ENCODE results near the gene XNDC1N. TPM values are rescaled to one million over a fixed set of nuclear protein-coding genes. Genes with fewer than 3 reads are reported as not detected.

Gene XNDC1N
- total and polyA plus RNA-seq, 2 experiments from 2014 or later: 3.9 to 4.6 TPM

DNA sequence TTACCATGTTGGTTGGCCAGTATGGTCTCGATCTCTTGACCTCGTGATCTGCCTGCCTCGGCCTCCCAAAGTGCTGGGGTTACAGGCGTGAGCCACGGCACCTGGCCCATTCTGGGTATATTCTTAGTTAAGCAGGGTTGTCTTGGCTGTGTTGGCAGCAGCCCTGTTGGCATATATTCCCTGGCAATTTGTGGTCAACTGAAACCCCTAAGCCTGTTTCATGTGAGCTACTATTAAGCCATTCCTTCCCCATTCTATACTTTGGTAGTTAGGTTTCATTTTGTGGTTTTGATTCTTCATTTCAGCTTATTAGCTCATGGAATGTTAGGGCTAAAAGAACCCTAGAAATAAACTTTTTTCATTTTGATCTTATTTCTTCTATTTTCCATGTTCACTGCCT, 48.2 kb upstream of the XNDC1N start:
- Histone ChIP-seq H4K20me1 (ENCODE audit: insufficient read depth) (no peaks in the 10 kb centered on the region), H3K9me2 (ENCODE audit: insufficient read depth) (no peaks in the 10 kb centered on the region), H3K27me3 (replicated peaks; ENCODE audit: insufficient read depth) (no peaks in the 10 kb centered on the region), H3F3A (ENCODE audit: insufficient read depth) (peaks cover 13% of the 10 kb centered on the region; the same call in 1 of the 2 replicates), H2AFZ (no peak overlapping the region), H3K27ac (no peak overlapping the region), H3K9me3 (ENCODE audit: low read depth) (no peaks in the 10 kb centered on the region), H3K79me2 (ENCODE audit: insufficient read depth) (peaks cover 10% of the 10 kb centered on the region; the same call in 1 of the 2 replicates), H3K4me2 (ENCODE audit: unreplicated experiment) (no peak overlapping the region), H3K4me1 (ENCODE audit: insufficient read depth) (0 out of 2 replicates have a peak, but pooled peaks cover 9% of the 10 kb centered on the region), H3K9ac (no peak overlapping the region), H3K36me3 (ENCODE audit: low read depth) (peaks cover 6% of the 10 kb centered on the region; the same call in 1 of the 2 replicates), H3K4me3 (no peak overlapping the region)
- in situ Hi-C loops (cut with MboI): no loop called here
- 87 to 95% methylated on average over 5 of the region's 5 CpGs for WGBS, 2 experiments (ENCODE audit: low coverage in 1 of 2, low lambda C conversion rate in 2 of 2, missing lambda C conversion rate in 2 of 2)
- DNase-seq: no peak
- TF ChIP-seq EZH2phosphoT487 (IDR thresholded peaks at IDR 0.05; ENCODE audit: insufficient read depth, low read depth) (no peak), EZH2 (IDR thresholded peaks at IDR 0.05; ENCODE audit: insufficient read depth, poor library complexity, severe bottlenecking) (no peak)

DNA sequence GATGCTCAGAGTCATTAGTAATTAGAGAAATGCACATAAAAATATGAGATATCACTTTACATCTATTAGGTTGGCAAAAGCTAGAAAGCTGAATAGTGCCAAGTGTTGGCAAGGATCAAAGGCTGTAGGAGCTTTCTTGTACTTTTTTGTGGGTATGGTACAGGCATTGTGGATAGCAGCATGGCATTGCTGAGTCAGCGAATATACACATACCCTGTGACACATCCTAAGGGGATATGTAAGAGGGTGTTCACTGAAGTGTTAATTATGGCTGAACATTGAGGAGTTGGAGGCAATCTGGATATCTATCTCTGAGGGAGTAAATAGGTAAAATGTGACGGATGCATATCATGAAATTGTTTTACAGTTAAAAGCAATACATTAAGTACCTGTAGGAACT, 43.3 kb upstream of the XNDC1N start:
- Histone ChIP-seq H2AFZ (no peak overlapping the region), H3K9me2 (ENCODE audit: insufficient read depth) (no peaks in the 10 kb centered on the region), H3K27me3 (replicated peaks; ENCODE audit: insufficient read depth) (no peaks in the 10 kb centered on the region), H3K4me3 (no peak overlapping the region), H3K9ac (no peak overlapping the region), H4K20me1 (ENCODE audit: insufficient read depth) (no peaks in the 10 kb centered on the region), H3K27ac (no peak overlapping the region), H3K4me2 (ENCODE audit: unreplicated experiment) (no peak overlapping the region), H3K79me2 (ENCODE audit: insufficient read depth) (peaks cover 5% of the 10 kb centered on the region; the same call in 1 of the 2 replicates), H3K36me3 (ENCODE audit: low read depth) (peaks cover 9% of the 10 kb centered on the region; the same call in 1 of the 2 replicates), H3K4me1 (ENCODE audit: insufficient read depth) (0 out of 2 replicates have a peak, but pooled peaks cover 9% of the 10 kb centered on the region), H3F3A (ENCODE audit: insufficient read depth) (peaks cover 13% of the 10 kb centered on the region; the same call in 1 of the 2 replicates), H3K9me3 (ENCODE audit: low read depth) (no peaks in the 10 kb centered on the region)
- TF ChIP-seq EZH2phosphoT487 (IDR thresholded peaks at IDR 0.05; ENCODE audit: insufficient read depth, low read depth) (no peak), EZH2 (IDR thresholded peaks at IDR 0.05; ENCODE audit: insufficient read depth, poor library complexity, severe bottlenecking) (no peak)
- DNase-seq: no peak
- WGBS, 2 experiments (ENCODE audit: low coverage in 1 of 2, low lambda C conversion rate in 2 of 2, missing lambda C conversion rate in 2 of 2): 93 to 95% methylated on average over 2 of the region's 2 CpGs
- in situ Hi-C loops (cut with MboI): no loop called here

GRCh38 chr11:71964641-71965040, 36.2 kb upstream of the XNDC1N start:
- H3F3A ChIP-seq (ENCODE audit: insufficient read depth): peaks cover 17% of the 10 kb centered on the region
- in situ Hi-C loops (cut with MboI): no loop called here
- 90 to 94% methylated on average over 4 of the region's 4 CpGs for WGBS, 2 experiments (ENCODE audit: low coverage in 1 of 2, low lambda C conversion rate in 2 of 2, missing lambda C conversion rate in 2 of 2)
- peaks cover 24% of the 10 kb centered on the region for H3K36me3 ChIP-seq (ENCODE audit: low read depth)
- TF ChIP-seq EZH2phosphoT487 (IDR thresholded peaks at IDR 0.05; ENCODE audit: insufficient read depth, low read depth) (no peak), EZH2 (IDR thresholded peaks at IDR 0.05; ENCODE audit: insufficient read depth, poor library complexity, severe bottlenecking) (no peak)
- no peak overlapping the region for H3K9ac ChIP-seq
- H2AFZ ChIP-seq: no peak overlapping the region
- H3K9me2 ChIP-seq (ENCODE audit: insufficient read depth): no peaks in the 10 kb centered on the region
- no peak overlapping the region for H3K27ac ChIP-seq
- DNase-seq: no peak
- no peaks in the 10 kb centered on the region for H3K27me3 ChIP-seq (replicated peaks; ENCODE audit: insufficient read depth)
- no peaks in the 10 kb centered on the region for H3K9me3 ChIP-seq (ENCODE audit: low read depth)
- no peak overlapping the region for H3K4me3 ChIP-seq
- H3K4me2 ChIP-seq (ENCODE audit: unreplicated experiment): no peak overlapping the region
- peaks cover 8% of the 10 kb centered on the region; the same call in 1 of the 2 replicates for H3K79me2 ChIP-seq (ENCODE audit: insufficient read depth)
- H4K20me1 ChIP-seq (ENCODE audit: insufficient read depth): no peaks in the 10 kb centered on the region
- H3K4me1 ChIP-seq (ENCODE audit: insufficient read depth): peaks cover 14% of the 10 kb centered on the region

DNA sequence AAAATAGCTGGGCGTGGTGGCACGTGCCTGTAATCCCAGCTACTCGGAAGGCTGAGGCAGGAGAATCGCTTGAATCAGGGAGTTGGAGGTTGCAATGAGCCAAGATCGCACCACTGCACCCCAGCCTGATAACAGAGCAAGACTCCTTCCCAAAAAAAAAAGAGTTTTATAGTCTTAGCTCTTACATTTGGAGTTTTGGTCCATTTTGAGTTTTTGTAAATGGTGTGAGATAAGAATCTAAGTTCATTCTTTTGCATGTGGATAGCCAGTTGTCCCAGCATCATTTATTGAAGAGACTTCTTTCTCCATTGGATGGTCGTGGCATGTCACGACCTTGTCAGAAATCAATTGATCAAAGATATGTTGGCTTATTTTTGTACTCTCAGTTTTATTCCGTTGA, 35.1 kb upstream of the XNDC1N start:
- no peak overlapping the region for H3K4me2 ChIP-seq (ENCODE audit: unreplicated experiment)
- H3K36me3 ChIP-seq (ENCODE audit: low read depth): peaks cover 23% of the 10 kb centered on the region
- no peak for DNase-seq
- no peaks in the 10 kb centered on the region for H3K9me3 ChIP-seq (ENCODE audit: low read depth)
- H3K4me3 ChIP-seq: no peak overlapping the region
- no peaks in the 10 kb centered on the region for H3K9me2 ChIP-seq (ENCODE audit: insufficient read depth)
- in situ Hi-C loops (cut with MboI): no loop called here
- H2AFZ ChIP-seq: no peak overlapping the region
- no peak overlapping the region for H3K27ac ChIP-seq
- WGBS, 2 experiments (ENCODE audit: low coverage in 1 of 2, low lambda C conversion rate in 2 of 2, missing lambda C conversion rate in 2 of 2): 94 to 96% methylated on average over 8 of the region's 8 CpGs
- H3K27me3 ChIP-seq (replicated peaks; ENCODE audit: insufficient read depth): no peaks in the 10 kb centered on the region
- TF ChIP-seq EZH2 (IDR thresholded peaks at IDR 0.05; ENCODE audit: insufficient read depth, poor library complexity, severe bottlenecking): no peak
- no peak for TF ChIP-seq EZH2phosphoT487 (IDR thresholded peaks at IDR 0.05; ENCODE audit: insufficient read depth, low read depth)
- peaks cover 16% of the 10 kb centered on the region for H3K79me2 ChIP-seq (ENCODE audit: insufficient read depth)
- H3K9ac ChIP-seq: no peak overlapping the region
- H4K20me1 ChIP-seq (ENCODE audit: insufficient read depth): no peaks in the 10 kb centered on the region
- H3F3A ChIP-seq (ENCODE audit: insufficient read depth): peaks cover 17% of the 10 kb centered on the region
- H3K4me1 ChIP-seq (ENCODE audit: insufficient read depth): peaks cover 14% of the 10 kb centered on the region

Data from GM23248 (cell line).